OCI-LY3 (cell line): Measurements from ENCODE around the gene CYBB.

ENCODE experiments used
- EZH2phosphoT487 ChIP-seq: fragments of 200-600 bp; shearing (Covaris generic); IDR thresholded peaks from 2 replicates; pipeline ENCODE4 v1.6.1; 2018; ENCODE audit warnings: antibody characterized with exemption, mixed run types, low read depth
- TF ChIP-seq, protein P1 (sequence below): fragments of 200-600, 300-600 bp; sonication (generic); IDR thresholded peaks from 2 replicates; pipeline ENCODE4 v1.5.1; 2014; ENCODE audit warnings: antibody characterized with exemption, low read length, low read depth

DNA sequence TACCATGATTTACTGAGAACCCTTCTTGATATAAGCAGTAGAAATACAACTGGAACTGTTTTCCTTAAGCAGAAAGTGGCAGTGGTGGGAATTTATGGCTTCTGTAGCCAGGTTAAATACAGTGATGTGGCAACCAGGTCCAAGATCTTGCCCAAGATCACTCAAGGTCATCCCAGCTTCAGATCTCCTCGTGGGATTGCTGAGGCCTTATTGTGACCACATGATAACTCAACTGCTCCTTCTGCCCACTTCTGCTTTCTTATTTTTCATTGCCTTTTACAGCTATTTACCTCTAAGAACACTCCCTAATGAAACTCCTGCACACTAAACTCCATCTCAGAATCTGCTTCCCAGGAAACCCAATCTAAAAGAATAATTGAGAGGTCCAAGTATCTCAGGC lies 12.4 kb upstream of the CYBB start:
- TF ChIP-seq, protein P1, sequence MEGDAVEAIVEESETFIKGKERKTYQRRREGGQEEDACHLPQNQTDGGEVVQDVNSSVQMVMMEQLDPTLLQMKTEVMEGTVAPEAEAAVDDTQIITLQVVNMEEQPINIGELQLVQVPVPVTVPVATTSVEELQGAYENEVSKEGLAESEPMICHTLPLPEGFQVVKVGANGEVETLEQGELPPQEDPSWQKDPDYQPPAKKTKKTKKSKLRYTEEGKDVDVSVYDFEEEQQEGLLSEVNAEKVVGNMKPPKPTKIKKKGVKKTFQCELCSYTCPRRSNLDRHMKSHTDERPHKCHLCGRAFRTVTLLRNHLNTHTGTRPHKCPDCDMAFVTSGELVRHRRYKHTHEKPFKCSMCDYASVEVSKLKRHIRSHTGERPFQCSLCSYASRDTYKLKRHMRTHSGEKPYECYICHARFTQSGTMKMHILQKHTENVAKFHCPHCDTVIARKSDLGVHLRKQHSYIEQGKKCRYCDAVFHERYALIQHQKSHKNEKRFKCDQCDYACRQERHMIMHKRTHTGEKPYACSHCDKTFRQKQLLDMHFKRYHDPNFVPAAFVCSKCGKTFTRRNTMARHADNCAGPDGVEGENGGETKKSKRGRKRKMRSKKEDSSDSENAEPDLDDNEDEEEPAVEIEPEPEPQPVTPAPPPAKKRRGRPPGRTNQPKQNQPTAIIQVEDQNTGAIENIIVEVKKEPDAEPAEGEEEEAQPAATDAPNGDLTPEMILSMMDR = no peak
- no peak for TF ChIP-seq EZH2phosphoT487
